ENCODE data around the gene SHROOM4. TPM values are rescaled to one million over a fixed set of nuclear protein-coding genes. Genes with fewer than 3 reads are reported as not detected.

The SHROOM4 gene
- total and polyA plus RNA-seq, 2 of the 13 experiments (the other 11 are each of a cell fraction or from before 2014, with no cell fraction given) = 0.08 to 0.18 TPM

DNA sequence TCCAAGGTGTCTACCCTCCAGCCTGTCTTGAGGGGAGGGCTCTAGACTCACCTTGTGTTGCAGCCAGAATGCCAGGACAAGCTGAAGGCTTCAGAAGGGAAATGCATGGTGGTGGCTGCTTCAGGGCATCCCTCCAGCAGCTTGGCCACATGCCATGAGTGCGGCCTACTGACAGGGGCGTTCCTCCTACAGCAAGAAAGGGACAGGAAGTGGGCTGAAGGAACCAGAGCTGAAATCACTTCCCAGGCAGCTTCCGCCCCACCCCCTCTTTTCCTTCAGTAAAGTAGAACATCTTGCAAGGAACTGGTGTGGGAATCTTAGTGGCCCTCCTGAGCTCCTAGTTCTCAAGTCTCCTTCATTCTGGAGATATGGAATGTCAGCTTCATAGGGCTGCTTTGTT lies 175.9 kb downstream of the SHROOM4 start:
- ChIA-PET POLR2A (no interaction called here), CTCF (ENCODE audit: low intra/inter-chr PET ratio, low total read pairs) (no interaction called here)
- Histone ChIP-seq H3K9ac (ENCODE audit: insufficient read depth, low read depth, low read length) (no peak overlapping the region), H3K4me1 (ENCODE audit: insufficient read depth, low read length) (no peaks in the 10 kb centered on the region), H3K9me3 (ENCODE audit: low read length) (no peaks in the 10 kb centered on the region), H3K4me2 (ENCODE audit: low read depth, low read length) (no peak overlapping the region), H3K27ac (ENCODE audit: extremely low read length, insufficient read depth, low read length) (no peak overlapping the region), H3K36me3 (replicated peaks in 1 of 2; ENCODE audit: control insufficient read depth in 1 of 2, insufficient read depth in 2 of 2, low read length in 2 of 2) (no peaks in the 10 kb centered on the region), H3K27me3 (ENCODE audit: control insufficient read depth in 1 of 2, insufficient read depth in 2 of 2, low read length in 2 of 2) (no peaks in the 10 kb centered on the region), H3K79me2 (ENCODE audit: insufficient read depth, low read length) (no peaks in the 10 kb centered on the region), H2AFZ (ENCODE audit: low read length) (no peak overlapping the region), H4K20me1 (ENCODE audit: insufficient read depth, low read length) (no peaks in the 10 kb centered on the region), H3K4me3 (replicated peaks in 1 of 3; ENCODE audit: insufficient read depth in 1 of 3, low read depth in 2 of 3, low read length in 3 of 3) (no peak overlapping the region)
- WGBS (ENCODE audit: low lambda C conversion rate) = no CpG with 5 or more reads among the region's 3 CpGs
- in situ Hi-C loops (cut with HindIII; ENCODE audit: extremely low pct_ligation_motif_present, low pct_unique_long_range_greater_than_20kb) = no loop called here
- DNase-seq (ENCODE audit: low spot score) (no peak), ATAC-seq (no peak), FAIRE-seq (no peak)
- TF ChIP-seq ZNF12 (CRISPR knock-in tag; IDR thresholded peaks at IDR 0.05) (no peak), GPN1 (CRISPR knock-in tag; IDR thresholded peaks at IDR 0.05; ENCODE audit: borderline replicate concordance) (no peak), ZFP41 (CRISPR knock-in tag; IDR thresholded peaks at IDR 0.05; ENCODE audit: borderline replicate concordance) (no peak), ZSCAN20 (CRISPR knock-in tag; IDR thresholded peaks at IDR 0.05; ENCODE audit: borderline replicate concordance) (no peak), PHB2 (IDR thresholded peaks at IDR 0.05; ENCODE audit: partially characterized antibody) (no peak), ISX (CRISPR knock-in tag; conservative IDR thresholded peaks at IDR 0.05) (no peak), NR1H2 (CRISPR knock-in tag; IDR thresholded peaks at IDR 0.05; ENCODE audit: borderline replicate concordance, low read depth) (no peak), NFE2L2 (IDR thresholded peaks at IDR 0.05; ENCODE audit: low read length) (no peak), NCOR1 (IDR thresholded peaks at IDR 0.05; ENCODE audit: borderline replicate concordance, low read length) (no peak), SIX1 (CRISPR knock-in tag; IDR thresholded peaks at IDR 0.05; ENCODE audit: borderline replicate concordance) (no peak), PTBP1 (IDR thresholded peaks at IDR 0.05; ENCODE audit: low read depth, low read length, poor library complexity, severe bottlenecking) (no peak), ADNP (CRISPR knock-in tag; IDR thresholded peaks at IDR 0.05) (no peak), MTF1 (CRISPR knock-in tag; IDR thresholded peaks at IDR 0.05) (no peak), IRF2 (CRISPR knock-in tag; IDR thresholded peaks at IDR 0.05) (no peak)
- TF ChIP-seq, protein P1, sequence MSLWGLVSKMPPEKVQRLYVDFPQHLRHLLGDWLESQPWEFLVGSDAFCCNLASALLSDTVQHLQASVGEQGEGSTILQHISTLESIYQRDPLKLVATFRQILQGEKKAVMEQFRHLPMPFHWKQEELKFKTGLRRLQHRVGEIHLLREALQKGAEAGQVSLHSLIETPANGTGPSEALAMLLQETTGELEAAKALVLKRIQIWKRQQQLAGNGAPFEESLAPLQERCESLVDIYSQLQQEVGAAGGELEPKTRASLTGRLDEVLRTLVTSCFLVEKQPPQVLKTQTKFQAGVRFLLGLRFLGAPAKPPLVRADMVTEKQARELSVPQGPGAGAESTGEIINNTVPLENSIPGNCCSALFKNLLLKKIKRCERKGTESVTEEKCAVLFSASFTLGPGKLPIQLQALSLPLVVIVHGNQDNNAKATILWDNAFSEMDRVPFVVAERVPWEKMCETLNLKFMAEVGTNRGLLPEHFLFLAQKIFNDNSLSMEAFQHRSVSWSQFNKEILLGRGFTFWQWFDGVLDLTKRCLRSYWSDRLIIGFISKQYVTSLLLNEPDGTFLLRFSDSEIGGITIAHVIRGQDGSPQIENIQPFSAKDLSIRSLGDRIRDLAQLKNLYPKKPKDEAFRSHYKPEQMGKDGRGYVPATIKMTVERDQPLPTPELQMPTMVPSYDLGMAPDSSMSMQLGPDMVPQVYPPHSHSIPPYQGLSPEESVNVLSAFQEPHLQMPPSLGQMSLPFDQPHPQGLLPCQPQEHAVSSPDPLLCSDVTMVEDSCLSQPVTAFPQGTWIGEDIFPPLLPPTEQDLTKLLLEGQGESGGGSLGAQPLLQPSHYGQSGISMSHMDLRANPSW (CRISPR knock-in tag; IDR thresholded peaks at IDR 0.05; ENCODE audit: borderline replicate concordance) = no peak
- TF ChIP-seq, protein P2, sequence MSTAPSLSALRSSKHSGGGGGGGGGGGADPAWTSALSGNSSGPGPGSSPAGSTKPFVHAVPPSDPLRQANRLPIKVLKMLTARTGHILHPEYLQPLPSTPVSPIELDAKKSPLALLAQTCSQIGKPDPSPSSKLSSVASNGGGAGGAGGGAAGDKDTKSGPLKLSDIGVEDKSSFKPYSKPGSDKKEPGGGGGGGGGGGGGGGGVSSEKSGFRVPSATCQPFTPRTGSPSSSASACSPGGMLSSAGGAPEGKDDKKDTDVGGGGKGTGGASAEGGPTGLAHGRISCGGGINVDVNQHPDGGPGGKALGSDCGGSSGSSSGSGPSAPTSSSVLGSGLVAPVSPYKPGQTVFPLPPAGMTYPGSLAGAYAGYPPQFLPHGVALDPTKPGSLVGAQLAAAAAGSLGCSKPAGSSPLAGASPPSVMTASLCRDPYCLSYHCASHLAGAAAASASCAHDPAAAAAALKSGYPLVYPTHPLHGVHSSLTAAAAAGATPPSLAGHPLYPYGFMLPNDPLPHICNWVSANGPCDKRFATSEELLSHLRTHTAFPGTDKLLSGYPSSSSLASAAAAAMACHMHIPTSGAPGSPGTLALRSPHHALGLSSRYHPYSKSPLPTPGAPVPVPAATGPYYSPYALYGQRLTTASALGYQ (CRISPR knock-in tag; IDR thresholded peaks at IDR 0.05) = no peak
- TF ChIP-seq, protein P3, sequence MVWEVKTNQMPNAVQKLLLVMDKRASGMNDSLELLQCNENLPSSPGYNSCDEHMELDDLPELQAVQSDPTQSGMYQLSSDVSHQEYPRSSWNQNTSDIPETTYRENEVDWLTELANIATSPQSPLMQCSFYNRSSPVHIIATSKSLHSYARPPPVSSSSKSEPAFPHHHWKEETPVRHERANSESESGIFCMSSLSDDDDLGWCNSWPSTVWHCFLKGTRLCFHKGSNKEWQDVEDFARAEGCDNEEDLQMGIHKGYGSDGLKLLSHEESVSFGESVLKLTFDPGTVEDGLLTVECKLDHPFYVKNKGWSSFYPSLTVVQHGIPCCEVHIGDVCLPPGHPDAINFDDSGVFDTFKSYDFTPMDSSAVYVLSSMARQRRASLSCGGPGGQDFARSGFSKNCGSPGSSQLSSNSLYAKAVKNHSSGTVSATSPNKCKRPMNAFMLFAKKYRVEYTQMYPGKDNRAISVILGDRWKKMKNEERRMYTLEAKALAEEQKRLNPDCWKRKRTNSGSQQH (CRISPR knock-in tag; IDR thresholded peaks at IDR 0.05; ENCODE audit: low read depth) = no peak
- TF ChIP-seq, protein P4, sequence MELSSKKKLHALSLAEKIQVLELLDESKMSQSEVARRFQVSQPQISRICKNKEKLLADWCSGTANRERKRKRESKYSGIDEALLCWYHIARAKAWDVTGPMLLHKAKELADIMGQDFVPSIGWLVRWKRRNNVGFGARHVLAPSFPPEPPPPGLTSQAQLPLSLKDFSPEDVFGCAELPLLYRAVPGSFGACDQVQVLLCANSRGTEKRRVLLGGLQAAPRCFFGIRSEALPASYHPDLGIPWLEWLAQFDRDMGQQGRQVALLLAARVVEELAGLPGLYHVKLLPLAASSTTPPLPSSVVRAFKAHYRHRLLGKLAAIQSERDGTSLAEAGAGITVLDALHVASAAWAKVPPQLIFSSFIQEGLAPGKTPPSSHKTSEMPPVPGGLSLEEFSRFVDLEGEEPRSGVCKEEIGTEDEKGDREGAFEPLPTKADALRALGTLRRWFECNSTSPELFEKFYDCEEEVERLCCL (CRISPR knock-in tag; IDR thresholded peaks at IDR 0.05; ENCODE audit: borderline replicate concordance) = no peak
- intact Hi-C loops (cut with micrococcal nuclease; ENCODE audit: unreplicated experiment) = no loop called here
- BruUV-seq (replicated peaks) = no TSS peak

Data from HepG2 (cell line).